Panc1 (cell line): Measurements from ENCODE around the gene OSGIN1.

Source experiments
- CTCF ChIP-seq: fragments of 450-650 bp; IDR thresholded peaks from 2 replicates; pipeline ENCODE4 v1.5.1; 2017; ENCODE audit warnings: mild to moderate bottlenecking
- POLR2AphosphoS5 ChIP-seq: IDR thresholded peaks from 2 replicates; pipeline ENCODE4 v1.6.1; 2012; ENCODE audit warnings: mild to moderate bottlenecking, low read depth, low read length, moderate library complexity
- REST ChIP-seq, 2 experiments: IDR thresholded peaks; 2 replicates each; pipeline ENCODE4 v1.6.1; 2011 to 2012; ENCODE audit warnings: low read depth in 2 of 2, control low read depth in 1 of 2, low read length in 1 of 2, mild to moderate bottlenecking in 1 of 2, moderate library complexity in 1 of 2; ENCODE audit not compliant: insufficient read depth in 1 of 2
- SIN3A ChIP-seq: IDR thresholded peaks from 2 replicates; pipeline ENCODE4 v1.6.1; 2012; ENCODE audit warnings: low read depth, mild to moderate bottlenecking, low read length, moderate library complexity, borderline replicate concordance; ENCODE audit not compliant: insufficient read depth

GRCh38 chr16:83946154-83946780 lies 6.8 kb upstream of the OSGIN1 start:
- TF ChIP-seq SIN3A: no peak
- no peak for TF ChIP-seq CTCF
- no peak for TF ChIP-seq POLR2AphosphoS5
- no peak for TF ChIP-seq REST (IDR thresholded peaks at IDR 0.05; ENCODE audit: insufficient read depth in 1 of 2, low read depth in 2 of 2, low read length in 1 of 2)
